HG02798 (cell line): ENCODE results near the gene DOP1A.
"Not testable (repeated sequence)": the region's sequence is repeated elsewhere in the genome, so short reads cannot be mapped to it uniquely, and the experiment has no call there.

Source experiments
- ATAC-seq: cut with Tn5 transposase; IDR thresholded peaks from one replicate; pipeline ENCODE4 v1.9.1; 2021; ENCODE audit warnings: mild to moderate bottlenecking; ENCODE audit not compliant: unreplicated experiment, poor library complexity

DOP1A gene

DNA sequence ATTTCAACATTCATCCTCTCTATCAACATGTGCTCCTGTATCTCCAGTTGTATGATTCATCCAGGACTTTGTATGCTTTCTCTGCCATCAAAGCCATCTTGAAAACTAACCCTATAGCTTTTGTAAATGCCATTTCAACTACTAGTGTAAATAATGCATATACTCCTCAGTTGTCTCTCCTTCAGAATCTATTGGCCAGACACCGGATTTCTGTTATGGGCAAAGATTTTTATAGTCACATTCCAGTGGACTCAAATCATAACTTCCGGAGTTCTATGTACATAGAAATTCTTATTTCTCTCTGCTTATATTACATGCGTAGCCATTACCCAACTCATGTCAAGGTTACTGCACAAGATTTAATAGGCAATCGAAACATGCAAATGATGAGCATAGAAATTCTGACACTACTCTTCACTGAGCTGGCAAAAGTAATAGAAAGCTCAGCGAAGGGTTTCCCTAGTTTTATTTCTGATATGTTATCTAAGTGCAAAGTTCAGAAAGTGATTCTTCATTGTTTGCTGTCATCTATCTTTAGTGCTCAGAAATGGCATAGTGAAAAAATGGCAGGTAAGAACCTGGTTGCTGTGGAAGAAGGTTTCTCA, 70.7 kb downstream of the DOP1A start:
- ATAC-seq, result no peak

DNA sequence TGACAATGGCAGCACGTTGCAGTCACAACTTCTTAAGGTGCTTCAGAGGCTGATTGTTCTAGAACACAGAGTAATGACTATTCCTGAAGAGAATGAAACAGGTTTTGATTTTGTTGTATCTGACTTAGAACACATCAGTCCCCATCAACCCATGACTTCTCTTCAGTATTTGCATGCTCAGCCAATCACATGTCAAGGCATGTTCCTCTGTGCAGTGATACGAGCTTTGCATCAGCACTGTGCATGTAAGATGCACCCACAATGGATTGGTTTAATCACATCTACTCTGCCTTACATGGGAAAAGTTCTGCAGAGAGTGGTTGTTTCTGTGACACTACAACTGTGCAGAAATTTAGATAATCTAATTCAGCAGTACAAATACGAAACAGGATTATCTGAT, 71.3 kb downstream of the DOP1A start:
- no peak for ATAC-seq

DNA sequence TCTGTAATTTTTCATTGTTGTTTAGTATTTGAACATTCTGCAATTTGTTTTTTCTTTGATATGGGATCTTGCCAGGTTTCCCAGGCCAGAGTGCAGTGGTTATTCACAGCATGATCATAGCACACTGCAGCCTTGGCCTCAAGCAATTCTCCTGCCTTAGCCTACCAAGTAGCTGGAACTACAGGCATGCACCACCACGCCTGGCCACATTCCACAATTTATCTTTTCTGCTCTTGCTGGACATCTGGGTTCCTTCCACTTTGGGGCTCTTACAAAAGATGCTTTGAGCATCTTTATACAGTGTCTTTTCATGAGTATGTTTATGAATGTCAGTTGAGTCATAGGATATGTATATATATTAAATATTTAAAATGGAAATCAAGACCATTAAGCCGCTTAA, 83.6 kb downstream of the DOP1A start:
- ATAC-seq, result no peak

DNA sequence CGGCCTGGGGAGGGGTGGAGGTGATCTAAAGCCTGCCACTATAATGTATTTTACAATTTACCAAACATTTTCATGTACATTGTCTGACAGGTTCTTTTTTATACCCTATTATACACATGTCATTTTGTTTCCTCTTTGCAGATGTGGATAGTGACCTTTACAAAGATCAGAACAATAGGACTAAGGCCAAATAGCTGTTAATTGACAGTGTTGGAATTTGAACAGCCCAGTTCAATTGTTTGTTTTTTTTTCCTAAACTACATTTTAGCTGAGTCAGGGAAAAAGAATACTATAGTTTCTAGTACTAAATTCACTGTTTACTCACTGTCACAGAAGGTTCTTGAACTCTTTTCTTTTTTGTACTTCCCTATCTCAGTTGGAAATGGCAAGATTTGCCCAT, 85.4 kb downstream of the DOP1A start:
- ATAC-seq, result no peak

DNA sequence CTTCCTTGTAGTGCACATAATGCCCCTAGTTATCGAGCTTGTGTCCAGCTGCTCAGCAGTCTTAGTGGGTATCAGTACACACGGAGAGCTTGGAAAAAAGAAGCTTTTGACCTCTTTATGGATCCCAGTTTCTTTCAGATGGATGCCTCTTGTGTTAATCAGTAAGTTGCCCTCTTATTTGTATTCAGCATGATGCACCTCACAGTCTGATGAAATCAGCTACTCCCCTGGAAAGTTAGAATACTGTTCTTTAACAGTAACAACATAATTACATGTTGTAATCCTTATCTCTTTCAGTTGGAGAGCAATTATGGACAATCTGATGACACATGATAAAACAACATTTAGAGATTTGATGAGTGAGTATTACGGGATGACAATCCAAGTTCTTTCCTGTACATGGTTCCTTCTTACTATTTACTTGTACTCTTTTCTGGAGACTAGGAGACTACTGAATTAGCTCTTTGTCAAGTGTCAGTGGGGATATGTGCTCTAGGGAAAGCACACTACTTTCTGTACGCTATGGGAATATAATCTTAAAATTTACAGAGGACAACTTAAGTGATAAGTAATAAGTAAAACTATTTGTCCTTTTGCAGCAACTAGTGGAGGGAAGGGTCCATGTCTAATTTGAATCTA, 86.5 kb downstream of the DOP1A start:
- ATAC-seq, result no peak

DNA sequence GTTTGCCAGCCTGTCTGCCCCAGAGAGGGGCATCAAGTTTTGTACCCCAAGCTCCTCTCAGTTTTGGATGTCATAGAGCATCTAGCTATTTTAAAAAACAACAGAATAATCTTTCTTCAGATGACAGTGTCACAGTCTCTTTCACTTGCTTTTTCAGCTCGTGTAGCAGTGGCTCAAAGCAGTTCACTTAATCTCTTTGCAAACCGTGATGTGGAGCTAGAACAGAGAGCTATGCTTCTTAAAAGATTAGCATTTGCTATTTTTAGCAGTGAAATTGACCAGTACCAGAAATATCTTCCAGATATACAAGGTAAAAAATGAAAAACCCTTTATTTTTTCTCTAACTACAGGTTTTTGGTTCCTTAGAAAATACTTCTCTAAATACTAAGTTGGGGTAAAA, 88.3 kb downstream of the DOP1A start:
- no peak for ATAC-seq

DNA sequence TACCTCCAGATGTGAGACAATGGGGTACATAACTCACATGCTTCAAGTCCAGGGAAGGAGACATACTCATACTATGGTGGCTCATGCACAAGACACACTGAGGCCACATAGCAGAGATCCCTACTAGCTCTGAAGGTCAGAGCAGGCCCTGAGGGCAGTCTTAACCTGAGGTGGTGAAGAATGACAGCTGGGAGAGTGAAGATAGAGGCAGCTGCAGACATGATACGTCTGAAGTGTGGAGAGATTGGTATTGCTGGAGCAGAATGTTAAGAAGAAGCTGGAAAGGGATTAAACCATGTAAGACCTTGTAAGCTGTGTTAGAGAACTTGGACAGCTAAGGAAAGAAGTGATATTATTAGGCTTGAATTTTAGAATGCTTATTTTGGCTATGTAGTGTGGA, 92.7 kb downstream of the DOP1A start:
- ATAC-seq, result no peak

DNA sequence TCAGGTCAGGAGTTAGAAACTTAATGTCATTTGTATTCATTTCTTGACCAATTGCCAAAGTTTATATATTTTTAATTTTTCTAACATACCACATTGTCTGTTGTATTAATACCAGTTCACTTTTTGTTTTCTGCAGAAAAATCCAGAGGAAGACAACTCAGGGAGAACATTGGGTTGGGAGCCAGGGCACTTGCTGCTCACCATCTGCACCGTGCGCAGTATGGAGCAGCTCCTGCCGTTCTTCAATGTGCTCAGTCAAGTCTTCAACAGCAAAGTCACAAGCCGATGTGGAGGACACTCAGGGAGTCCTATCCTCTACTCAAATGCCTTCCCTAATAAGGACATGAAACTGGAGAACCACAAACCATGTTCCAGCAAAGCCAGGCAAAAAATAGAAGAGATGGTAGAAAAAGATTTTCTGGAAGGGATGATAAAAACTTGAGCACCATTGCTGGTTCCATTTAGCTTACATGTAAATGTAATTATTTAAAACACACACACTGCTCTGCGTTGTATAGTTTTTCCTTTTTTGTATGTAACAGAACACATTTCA, 100.3 kb downstream of the DOP1A start:
- no peak for ATAC-seq

DNA sequence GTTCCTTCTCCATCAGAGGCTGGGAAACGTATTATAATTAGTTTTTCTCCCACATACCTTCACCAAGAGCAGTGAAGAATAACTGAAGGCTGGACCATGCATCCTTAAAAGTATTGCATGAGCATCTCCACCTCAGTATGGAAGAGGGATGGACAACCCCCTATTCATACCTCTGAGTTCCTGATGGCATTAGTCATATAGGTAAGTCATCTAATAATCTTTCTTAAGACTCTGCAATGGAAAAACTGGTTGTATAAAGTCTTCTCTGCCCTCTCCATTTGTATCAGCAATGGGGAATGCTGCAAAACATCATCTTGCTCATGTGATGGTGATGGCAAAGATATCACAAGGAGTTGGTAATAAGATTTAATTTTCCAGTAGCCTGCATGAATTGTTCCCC, 101.1 kb downstream of the DOP1A start:
- no peak for ATAC-seq

DNA sequence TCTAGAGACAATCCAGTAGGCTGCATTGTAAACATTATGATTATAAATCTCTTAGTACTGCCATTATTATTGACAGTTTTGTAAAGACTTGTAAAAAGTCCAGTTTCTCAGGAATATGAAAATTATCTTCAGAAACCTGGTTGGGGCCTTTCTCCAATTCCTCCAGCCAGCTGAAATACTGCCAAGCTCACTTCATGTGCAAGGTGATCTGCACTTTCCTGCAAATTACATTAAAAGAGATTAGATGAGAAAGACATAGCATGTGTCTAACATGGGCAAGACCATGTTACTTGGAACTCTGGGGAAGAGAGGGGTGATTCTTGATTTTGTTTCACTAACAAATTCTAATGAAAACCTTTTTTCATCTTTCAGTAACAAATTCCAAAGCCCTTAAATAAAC, 101.6 kb downstream of the DOP1A start:
- ATAC-seq, result no peak

DNA sequence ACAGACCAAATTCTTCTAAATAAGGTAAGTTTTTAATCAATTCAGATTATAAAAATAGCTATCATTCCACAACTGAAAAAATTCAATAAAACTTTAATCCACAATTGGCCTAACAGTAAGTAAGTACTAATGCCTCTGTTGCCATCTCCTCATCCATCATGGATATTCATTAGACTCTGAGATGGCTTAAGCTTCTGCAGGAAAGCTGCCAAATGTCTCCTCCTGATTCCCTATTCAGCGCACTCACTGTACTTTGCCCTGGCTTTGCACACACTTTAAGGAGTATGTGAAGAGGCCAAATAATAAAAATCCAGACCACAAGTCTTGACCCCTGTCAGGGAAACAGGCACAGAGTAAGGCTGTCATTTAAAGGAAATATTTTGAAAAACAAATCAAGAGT, 102.0 kb downstream of the DOP1A start:
- ATAC-seq, result no peak

DNA sequence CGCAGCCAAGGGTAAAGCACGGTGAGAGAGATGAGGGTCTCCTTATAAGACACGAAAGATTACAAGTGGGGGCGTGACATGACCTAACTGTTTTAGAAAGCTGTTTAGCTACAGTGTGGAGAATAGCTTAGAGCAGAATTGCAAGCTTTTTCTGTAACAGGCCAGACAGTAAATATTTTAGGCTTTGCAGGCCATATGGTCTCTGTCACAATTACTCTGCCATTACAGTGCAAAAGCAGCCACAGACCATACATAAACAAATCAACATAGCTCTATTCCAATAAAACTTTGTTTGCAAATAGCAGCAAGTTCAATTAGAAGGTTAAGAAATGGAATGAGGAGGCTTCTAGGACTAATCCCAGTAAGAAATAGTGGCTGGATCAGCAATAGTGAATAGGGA, 108.8 kb downstream of the DOP1A start:
- no peak for ATAC-seq

DNA sequence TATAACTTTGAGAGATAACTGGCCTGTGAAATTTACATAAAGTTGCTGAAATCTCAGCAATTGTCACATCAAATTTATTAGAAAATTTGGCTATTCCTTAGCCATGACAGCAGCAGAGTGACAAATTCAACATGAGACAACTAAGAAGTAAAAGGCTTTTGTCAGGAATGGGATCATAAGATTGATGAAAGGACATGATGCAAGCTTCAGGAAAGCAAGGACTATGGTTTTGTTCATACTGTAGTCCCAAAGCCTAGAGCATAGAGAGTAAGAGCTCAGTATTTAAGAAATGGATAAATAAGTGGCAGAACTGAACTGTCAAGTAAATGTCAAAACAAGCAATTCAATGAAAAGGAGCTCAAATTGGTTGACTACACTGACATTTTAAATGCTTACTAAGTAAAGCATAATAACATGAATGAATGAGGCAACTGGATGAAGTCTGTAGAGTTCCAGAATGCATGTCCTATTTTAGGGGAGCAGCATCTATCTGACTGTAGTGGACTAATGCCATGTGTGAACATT, 113.0 kb downstream of the DOP1A start:
- no peak for ATAC-seq

DNA sequence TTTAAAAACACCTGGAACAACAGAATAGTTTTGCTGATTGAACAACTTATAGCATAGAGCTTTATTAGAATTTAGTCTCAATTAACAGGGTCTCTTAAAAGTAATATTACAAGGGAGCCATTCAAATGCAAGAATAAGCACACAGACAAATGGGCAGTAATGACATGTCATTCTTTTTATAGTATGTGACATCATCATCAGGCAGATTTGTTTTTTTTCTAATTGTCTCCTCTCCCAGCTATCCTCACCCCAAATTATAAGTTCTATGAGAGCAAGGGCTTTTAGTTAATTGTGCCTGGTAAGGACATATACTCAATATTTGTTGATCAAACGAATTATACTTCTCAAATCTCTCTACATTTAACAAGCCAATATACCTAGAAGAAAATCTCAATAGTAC, 114.6 kb downstream of the DOP1A start:
- no peak for ATAC-seq

DNA sequence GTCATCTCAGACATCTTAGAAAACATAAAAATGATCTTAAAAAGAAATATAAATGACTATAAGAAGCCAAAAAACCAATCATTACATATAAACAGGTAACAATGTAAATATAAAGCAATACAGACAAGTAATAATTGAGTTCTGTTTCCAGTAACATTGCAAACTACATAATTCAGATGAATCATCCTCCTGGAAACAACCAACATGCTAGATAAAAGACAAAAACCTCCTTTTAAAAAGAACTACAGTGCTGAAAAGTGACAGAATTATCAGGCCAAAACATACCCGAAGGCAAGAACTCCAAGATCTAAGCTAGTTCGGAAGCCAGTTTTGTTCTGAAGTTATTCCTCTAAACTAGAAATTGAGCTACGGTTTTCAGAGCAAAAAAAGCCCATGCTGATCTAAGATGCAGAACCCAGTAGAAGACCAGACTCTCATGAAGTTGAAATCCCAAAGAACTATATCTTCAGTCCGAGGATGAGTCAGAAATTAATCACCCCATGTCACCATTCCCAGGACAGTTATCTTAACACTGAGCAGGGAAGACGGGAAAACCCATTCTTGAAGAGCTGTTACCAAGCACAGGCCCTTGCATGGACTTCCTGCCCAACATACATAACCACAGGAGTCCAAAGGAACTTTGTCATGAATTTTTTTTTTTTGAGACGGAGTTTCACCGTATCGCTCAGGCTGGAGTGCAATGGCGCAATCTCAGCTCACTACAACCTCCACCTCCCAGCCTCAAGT, 115.8 kb downstream of the DOP1A start:
- ATAC-seq, result no peak

DNA sequence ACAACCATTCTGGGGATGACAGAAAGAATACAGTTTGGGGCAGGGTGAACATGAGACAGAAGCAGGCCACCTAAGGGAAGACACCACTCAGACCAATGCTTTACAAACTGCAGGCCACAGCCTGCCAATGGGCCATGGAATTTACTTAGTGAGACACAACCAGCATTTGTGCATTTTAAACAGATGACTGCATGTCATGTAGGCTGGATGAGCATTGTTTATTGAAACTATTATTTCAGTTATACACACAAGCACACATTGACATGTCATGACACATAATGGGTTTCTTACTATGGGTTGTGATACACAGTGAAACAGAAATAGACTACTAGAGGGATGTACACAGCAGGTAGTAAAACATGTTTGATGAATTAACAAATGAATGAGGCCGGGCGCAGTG, 117.6 kb downstream of the DOP1A start:
- ATAC-seq, result no peak

DNA sequence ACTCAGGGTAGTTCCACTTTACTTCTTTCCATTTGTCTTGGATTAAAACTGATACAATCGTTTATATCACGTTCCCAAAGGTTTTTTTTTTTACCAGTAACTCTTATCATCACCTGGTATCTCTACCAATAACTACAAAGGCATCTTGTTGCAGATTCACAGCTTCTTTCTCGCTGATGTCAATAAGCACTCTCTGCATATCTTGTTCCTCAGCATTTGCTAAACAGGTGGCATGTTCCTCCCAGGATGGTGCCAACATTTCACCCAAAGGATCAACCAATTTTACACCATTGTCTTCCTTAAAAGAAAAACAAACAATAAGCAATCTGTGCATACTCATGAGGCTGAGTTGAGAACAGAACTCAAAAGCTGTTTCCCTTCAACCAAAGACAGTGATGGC, 121.0 kb downstream of the DOP1A start:
- ATAC-seq, result no peak

DNA sequence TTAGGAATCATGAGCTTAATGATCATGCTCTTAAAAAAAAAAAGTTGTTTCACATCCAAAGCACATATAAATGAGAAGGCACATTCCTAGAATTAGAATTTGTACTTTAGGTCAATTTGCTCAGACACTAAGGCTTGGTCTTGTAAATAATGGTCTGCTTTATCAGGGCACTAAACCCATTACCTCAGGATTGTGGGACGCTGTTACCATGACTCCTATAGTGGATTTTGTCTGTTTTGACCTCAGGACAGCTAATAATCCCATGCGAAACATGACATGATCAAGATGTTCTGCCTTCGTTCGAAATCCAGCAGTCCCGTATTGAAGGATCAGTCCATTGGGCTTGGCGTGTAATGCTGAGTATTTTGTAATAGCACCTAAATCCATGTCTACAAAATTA, 123.2 kb downstream of the DOP1A start:
- ATAC-seq, result no peak

DNA sequence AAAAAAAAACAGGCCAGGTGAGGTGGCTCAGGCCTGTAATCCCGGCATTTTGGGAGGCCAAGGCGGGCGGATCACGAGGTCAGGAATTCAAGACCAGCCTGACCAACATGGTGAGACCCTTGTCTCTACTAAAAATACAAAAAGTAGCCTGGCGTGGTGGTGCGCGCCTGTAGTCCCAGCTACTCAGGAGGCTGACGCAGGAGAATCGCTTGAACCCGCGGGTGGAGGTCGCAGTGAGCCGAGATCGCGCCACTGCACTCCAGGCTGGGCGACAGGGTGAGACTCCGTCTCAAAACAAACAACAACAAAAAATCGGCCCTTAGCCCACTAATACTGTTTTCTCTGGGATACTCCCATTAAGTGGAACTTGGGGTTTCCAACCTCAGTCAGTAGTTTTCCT, 124.5 kb downstream of the DOP1A start:
- not testable (repeated sequence) for ATAC-seq

DNA sequence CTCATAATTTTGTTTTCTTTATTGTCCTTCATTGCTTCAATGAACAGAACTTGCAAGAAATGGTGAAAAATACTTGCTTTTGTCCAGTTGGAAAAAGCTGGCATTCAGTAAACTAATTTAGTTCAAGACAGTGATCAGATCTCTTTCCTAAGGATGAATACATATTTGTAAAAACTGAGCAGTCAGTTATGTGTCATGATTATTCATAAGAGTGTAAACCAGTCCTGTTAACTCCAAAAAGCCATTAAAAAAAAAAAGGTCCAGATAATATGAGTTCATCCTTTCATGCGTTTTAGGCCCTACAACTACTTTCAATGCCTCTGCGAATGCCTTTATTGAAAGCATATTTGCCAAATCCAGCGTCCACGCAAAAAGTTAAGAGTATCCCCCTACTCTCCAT, 125.0 kb downstream of the DOP1A start:
- no peak for ATAC-seq
